Kidney epithelial cell (primary cell): Measurements from ENCODE around the gene CFAP100. TPM values are rescaled to one million over a fixed set of nuclear protein-coding genes. Genes with fewer than 3 reads are reported as not detected.

ENCODE experiments used
- DNase-seq: peaks from one replicate; pipeline ENCODE4 v3.0.0-alpha.2; 2010; ENCODE audit warnings: low read depth
- H3K27me3 ChIP-seq: 2 replicates; pipeline ENCODE4 v1.6.0; 2011; ENCODE audit warnings: low read length; ENCODE audit not compliant: control insufficient read depth, insufficient read depth
- H3K36me3 ChIP-seq: 2 replicates; pipeline ENCODE4 v1.5.1; 2011; ENCODE audit warnings: low read length; ENCODE audit not compliant: control insufficient read depth, insufficient read depth
- H3K4me3 ChIP-seq: 2 replicates; pipeline ENCODE4 v1.5.1; 2011; ENCODE audit warnings: low read depth, mild to moderate bottlenecking, control low read depth, low read length
- total RNA-seq: library from RNA; depleted of rRNA; stranded (reverse); fragments of >200 nt; gene quantifications from 2 replicates; pipeline ENCODE4 v1.2.3, GENCODE V29; 2015
- TF ChIP-seq, protein P1 (sequence below): IDR thresholded peaks from 2 replicates; pipeline ENCODE4 v1.5.1; 2011; ENCODE audit warnings: mild to moderate bottlenecking, moderate library complexity, low read length, control low read depth, inconsistent platforms; ENCODE audit not compliant: insufficient read depth, poor library complexity, severe bottlenecking

The CFAP100 gene
- total RNA-seq, 1 donor from 2014 or later, result not detected

DNA sequence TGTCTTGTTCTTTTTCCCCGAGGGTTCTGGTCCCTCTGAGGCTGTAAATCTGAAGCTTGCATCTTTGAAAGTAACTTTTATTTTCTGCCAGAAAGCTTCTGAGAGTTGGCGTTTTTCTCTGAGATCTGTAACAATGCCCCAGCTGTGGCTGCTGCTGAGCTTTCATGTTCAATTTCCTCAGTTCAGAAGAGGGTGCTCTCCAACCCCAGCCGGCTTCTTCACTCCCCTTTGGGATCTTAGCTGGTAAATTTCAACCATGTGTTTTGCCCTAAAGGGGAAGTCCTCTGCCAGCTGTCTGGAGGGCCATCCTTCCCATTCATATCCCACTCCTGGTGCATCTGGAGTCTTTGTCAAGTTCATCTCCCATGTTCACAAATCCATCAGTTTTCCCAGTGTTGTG, 18.3 kb upstream of the CFAP100 start:
- Histone ChIP-seq H3K27me3 (no peaks in the 10 kb centered on the region), H3K4me3 (no peak overlapping the region), H3K36me3 (no peaks in the 10 kb centered on the region)
- no peak for DNase-seq
- TF ChIP-seq, protein P1, sequence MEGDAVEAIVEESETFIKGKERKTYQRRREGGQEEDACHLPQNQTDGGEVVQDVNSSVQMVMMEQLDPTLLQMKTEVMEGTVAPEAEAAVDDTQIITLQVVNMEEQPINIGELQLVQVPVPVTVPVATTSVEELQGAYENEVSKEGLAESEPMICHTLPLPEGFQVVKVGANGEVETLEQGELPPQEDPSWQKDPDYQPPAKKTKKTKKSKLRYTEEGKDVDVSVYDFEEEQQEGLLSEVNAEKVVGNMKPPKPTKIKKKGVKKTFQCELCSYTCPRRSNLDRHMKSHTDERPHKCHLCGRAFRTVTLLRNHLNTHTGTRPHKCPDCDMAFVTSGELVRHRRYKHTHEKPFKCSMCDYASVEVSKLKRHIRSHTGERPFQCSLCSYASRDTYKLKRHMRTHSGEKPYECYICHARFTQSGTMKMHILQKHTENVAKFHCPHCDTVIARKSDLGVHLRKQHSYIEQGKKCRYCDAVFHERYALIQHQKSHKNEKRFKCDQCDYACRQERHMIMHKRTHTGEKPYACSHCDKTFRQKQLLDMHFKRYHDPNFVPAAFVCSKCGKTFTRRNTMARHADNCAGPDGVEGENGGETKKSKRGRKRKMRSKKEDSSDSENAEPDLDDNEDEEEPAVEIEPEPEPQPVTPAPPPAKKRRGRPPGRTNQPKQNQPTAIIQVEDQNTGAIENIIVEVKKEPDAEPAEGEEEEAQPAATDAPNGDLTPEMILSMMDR, result no peak

DNA sequence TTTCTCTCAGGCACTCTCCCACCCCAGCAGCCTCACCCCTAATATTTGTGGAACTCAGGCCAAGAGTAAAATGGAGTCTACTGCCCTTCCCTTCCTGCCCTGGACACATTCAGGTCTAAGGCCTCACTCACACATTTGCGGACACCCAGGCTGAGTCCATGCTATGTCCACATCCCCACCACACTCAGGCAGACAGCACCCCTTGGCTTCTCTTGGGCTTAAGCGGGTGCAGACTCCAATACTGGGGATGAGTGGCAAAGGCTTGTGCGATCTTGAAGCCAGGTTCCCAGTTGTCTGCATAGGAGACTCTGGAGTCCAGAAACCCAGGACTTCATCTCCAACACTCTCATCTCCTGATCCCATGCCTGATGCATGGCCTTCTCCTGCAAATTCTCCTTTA, 17.5 kb upstream of the CFAP100 start:
- Histone ChIP-seq H3K27me3 (no peaks in the 10 kb centered on the region), H3K36me3 (no peaks in the 10 kb centered on the region), H3K4me3 (no peak overlapping the region)
- no peak for DNase-seq
- TF ChIP-seq, protein P1, result no peak

DNA sequence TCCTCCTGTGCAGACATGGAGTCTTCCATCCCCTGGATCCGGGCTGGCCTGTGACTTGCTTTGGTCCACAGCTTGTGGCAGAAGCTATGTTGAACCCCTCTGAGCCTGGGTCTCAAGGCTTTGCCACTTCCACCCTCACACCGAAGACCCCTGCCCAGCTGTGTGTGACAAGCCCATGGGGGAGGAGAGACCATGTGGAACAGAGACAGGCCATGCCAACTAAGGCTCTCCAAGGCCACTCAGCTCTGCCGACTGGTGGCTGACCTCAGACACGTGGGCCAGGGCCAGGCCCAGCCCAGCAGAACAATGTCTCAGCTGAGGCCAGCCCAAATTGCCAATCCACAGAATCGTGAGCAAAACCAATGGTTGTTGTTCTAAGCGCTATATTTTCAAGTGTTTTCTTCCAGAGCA, 16.4 kb upstream of the CFAP100 start:
- Histone ChIP-seq H3K36me3 (no peaks in the 10 kb centered on the region), H3K4me3 (no peak overlapping the region), H3K27me3 (no peaks in the 10 kb centered on the region)
- no peak for DNase-seq
- TF ChIP-seq, protein P1, result no peak

DNA sequence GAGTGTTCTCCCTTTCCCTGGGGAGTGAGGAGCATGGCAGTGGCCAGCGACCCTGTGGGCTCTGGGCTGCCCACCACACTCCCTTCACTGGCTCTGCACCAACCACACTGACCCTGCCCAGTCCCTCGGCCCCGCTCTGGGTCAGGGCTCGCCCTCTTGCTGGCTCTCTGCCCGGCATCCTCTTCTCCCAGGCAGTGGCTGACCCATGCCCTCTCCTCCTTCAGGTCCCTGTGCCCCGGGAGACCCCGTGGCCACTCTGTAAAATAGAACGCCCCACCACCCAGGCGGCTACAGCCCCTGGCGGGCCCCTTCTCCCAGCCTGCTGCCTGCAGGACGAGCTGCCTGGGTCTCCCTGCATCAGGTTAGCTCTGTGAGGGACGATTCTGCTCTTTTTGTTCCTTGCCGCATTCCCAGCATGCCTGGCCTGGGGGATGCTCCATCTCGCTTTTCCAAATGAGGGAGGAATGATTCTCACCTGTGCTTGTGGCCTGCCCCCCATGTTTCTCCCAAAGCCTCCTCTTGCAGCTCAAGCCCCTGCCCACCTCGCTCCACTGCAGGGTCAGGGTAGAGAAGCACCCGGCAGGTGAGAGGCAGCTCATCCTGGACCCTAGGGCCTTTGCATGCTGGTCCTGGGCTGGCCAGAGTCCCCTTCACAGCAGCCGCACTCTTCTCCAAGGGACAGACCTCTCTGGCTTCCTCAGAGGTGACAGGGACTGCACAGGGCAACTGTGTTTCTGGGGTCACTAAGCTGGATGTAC, 14.5 kb upstream of the CFAP100 start:
- Histone ChIP-seq H3K4me3 (no peak overlapping the region), H3K27me3 (no peaks in the 10 kb centered on the region), H3K36me3 (no peaks in the 10 kb centered on the region)
- TF ChIP-seq, protein P1, result no peak
- DNase-seq, result no peak

DNA sequence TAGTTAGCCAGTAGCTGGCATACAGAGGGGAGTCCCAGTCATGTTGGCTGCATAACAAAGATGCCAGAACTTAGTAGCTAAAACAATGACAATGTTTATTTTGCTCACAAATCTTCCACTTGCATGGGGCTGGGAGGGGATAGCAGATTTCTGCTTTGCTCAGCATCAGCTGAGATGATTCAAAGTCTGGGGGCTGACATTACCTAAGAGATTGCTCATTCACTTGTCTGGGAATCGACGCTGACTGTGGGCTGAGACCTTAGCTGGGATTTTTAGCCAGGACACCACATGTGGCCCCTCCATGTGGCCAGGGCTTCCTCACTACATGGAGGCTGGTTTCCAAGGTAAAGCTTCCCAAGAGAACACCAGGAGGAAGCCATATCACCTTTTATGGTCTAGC, 12.7 kb upstream of the CFAP100 start:
- Histone ChIP-seq H3K4me3 (no peak overlapping the region), H3K36me3 (no peaks in the 10 kb centered on the region), H3K27me3 (no peaks in the 10 kb centered on the region)
- TF ChIP-seq, protein P1, result no peak
- no peak for DNase-seq

- DNase-seq, result no peak
- Histone ChIP-seq H3K27me3 (peaks cover 24% of the 10 kb centered on the region), H3K36me3 (no peaks in the 10 kb centered on the region), H3K4me3 (peak overlapping the region; percentile 16)
- TF ChIP-seq, protein P1, result peak; percentile 70
These were observed 5.5 kb upstream of the CFAP100 start for GRCh38 chr3:126389112-126389793.
